Measurements from ENCODE around the gene LNX2. TPM values are rescaled to one million over a fixed set of nuclear protein-coding genes. Genes with fewer than 3 reads are reported as not detected.

The LNX2 gene
- total RNA-seq, 4 donors from 2014 or later = 10.2 to 14.1 (median 12.8) TPM

DNA sequence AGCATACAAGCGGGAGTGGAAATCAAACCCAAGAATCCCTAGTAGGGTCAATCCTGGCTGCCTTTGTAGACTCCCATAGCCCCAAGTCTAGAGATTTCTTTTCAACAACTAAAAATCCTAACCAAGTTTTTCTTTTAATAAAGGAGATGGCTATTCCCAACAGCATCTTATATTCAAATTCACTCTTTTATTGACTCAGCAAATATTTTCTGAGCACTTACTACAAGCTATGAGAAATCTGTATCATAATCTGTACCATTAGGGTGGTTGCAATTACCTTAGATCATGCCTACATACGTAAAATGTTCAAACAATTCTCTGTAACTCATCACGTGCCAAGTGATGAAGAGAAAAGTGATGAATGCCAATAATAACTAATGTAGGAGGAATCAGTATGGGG, 54.5 kb downstream of the LNX2 start:
- H3K9me3 ChIP-seq = no peaks in the 10 kb centered on the region
- intact Hi-C loops (cut with DNase I) = no loop called here
- TF ChIP-seq POLR2A (IDR thresholded peaks at IDR 0.05; ENCODE audit: low read depth) (no peak), POLR2AphosphoS5 (IDR thresholded peaks at IDR 0.05) (no peak), EP300 (IDR thresholded peaks at IDR 0.05) (no peak)
- TF ChIP-seq, protein P1, sequence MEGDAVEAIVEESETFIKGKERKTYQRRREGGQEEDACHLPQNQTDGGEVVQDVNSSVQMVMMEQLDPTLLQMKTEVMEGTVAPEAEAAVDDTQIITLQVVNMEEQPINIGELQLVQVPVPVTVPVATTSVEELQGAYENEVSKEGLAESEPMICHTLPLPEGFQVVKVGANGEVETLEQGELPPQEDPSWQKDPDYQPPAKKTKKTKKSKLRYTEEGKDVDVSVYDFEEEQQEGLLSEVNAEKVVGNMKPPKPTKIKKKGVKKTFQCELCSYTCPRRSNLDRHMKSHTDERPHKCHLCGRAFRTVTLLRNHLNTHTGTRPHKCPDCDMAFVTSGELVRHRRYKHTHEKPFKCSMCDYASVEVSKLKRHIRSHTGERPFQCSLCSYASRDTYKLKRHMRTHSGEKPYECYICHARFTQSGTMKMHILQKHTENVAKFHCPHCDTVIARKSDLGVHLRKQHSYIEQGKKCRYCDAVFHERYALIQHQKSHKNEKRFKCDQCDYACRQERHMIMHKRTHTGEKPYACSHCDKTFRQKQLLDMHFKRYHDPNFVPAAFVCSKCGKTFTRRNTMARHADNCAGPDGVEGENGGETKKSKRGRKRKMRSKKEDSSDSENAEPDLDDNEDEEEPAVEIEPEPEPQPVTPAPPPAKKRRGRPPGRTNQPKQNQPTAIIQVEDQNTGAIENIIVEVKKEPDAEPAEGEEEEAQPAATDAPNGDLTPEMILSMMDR (IDR thresholded peaks at IDR 0.05) = no peak
- H3K4me3 ChIP-seq = no peak overlapping the region
- H3K27ac ChIP-seq (replicated peaks in 1 of 4) = no peak overlapping the region
- no peak for DNase-seq (ENCODE audit: extremely low spot score)
- H3K4me1 ChIP-seq = peaks cover 0 to 6% (median 0%) of the 10 kb centered on the region in 4 donors
- no peaks in the 10 kb centered on the region for H3K27me3 ChIP-seq
- WGBS = 98% methylated on average over 3 of the region's 3 CpGs
- peaks cover 7 to 62% (median 37%) of the 10 kb centered on the region in 4 donors for H3K36me3 ChIP-seq

DNA sequence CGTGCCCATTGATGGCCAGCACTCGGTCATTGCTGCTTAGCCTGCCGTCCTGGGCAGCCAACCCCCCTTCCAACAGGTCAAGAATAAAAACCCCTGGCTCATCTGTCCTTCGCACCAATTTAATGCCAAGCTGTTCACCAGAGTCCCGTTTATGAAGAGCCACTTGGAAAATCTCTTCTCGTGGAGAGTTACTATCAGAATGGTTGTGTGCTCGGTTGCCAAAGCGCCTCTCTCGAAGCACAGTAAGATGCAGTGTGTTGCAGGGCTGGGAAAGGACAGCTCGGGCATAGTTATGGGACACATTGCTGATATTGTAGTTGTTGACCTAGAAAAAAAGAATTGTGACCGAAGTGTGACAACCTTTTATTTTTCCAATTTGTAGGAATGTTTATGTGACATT, 57.9 kb downstream of the LNX2 start:
- peaks cover 7 to 50% (median 26%) of the 10 kb centered on the region in 4 donors for H3K36me3 ChIP-seq
- H3K4me3 ChIP-seq = no peak overlapping the region
- no peak for TF ChIP-seq POLR2AphosphoS5 (IDR thresholded peaks at IDR 0.05)
- TF ChIP-seq POLR2A (IDR thresholded peaks at IDR 0.05; ENCODE audit: low read depth) = no peak
- TF ChIP-seq, protein P1 (IDR thresholded peaks at IDR 0.05) = no peak
- no peak for TF ChIP-seq EP300 (IDR thresholded peaks at IDR 0.05)
- no peak for DNase-seq (ENCODE audit: extremely low spot score)
- H3K27me3 ChIP-seq = no peaks in the 10 kb centered on the region
- intact Hi-C loops (cut with DNase I) = no loop called here
- no peaks in the 10 kb centered on the region for H3K9me3 ChIP-seq
- WGBS = 96% methylated on average over 11 of the region's 11 CpGs
- H3K27ac ChIP-seq (replicated peaks in 1 of 4) = no peak overlapping the region
- H3K4me1 ChIP-seq = peaks cover 0 to 6% (median 0%) of the 10 kb centered on the region in 4 donors

DNA sequence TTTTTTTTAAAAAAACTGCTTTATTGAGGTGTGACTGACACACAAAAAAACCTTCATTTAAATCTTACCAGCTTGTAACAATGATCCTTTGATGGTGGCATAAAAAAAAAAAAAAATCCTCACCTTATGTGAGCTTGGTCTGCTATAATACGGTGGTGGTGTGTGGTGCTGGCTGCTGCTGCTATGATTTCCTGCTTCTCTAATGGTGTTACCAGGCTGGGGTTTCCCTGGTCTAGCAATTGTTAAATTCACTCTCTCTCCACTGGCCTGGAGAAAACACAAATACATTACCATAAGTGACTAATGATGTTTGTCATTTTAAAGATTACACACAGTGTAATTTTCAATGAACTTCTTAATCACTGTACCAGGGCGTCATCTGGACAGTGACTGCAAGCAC, 60.6 kb downstream of the LNX2 start:
- TF ChIP-seq EP300 (IDR thresholded peaks at IDR 0.05) (no peak), POLR2AphosphoS5 (IDR thresholded peaks at IDR 0.05) (no peak), POLR2A (IDR thresholded peaks at IDR 0.05; ENCODE audit: low read depth) (no peak)
- TF ChIP-seq, protein P1 (IDR thresholded peaks at IDR 0.05) = no peak
- H3K4me3 ChIP-seq = no peak overlapping the region
- peaks cover 0 to 38% (median 14%) of the 10 kb centered on the region in 4 donors for H3K36me3 ChIP-seq
- peaks cover 0 to 6% (median 0%) of the 10 kb centered on the region in 4 donors for H3K4me1 ChIP-seq
- WGBS = 82% methylated on average over 2 of the region's 2 CpGs
- no peak for DNase-seq (ENCODE audit: extremely low spot score)
- H3K9me3 ChIP-seq = no peaks in the 10 kb centered on the region
- H3K27ac ChIP-seq (replicated peaks in 1 of 4) = no peak overlapping the region
- intact Hi-C loops (cut with DNase I) = no loop called here
- H3K27me3 ChIP-seq = no peaks in the 10 kb centered on the region

DNA sequence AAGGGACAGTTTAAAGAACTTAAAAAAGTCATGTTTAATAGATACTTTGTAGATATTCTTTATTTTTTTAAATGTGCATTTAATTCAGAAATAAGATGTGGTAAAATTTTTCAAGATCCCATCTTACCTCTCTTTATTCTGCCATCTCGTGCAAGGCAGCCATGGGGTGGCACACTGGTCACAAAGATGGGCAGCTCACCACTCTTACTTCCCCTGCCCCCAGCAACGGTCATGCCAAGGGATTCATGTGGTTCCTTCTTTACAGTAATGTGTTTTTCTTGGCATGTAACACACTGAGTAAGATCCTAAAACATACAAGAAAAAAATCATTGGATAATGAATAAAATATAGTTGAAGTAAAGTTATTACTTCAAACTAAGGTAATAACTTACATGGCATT, 64.2 kb downstream of the LNX2 start:
- intact Hi-C loops (cut with DNase I) = no loop called here
- Histone ChIP-seq H3K4me3 (no peak overlapping the region), H3K27ac (replicated peaks in 1 of 4) (no peak overlapping the region), H3K4me1 (peaks cover 0 to 5% (median 0%) of the 10 kb centered on the region in 4 donors), H3K36me3 (peaks cover 9 to 50% (median 24%) of the 10 kb centered on the region in 4 donors), H3K27me3 (no peaks in the 10 kb centered on the region), H3K9me3 (no peaks in the 10 kb centered on the region)
- WGBS = 32% methylated on average over 2 of the region's 2 CpGs
- no peak for TF ChIP-seq POLR2A (IDR thresholded peaks at IDR 0.05; ENCODE audit: low read depth)
- TF ChIP-seq, protein P1 (IDR thresholded peaks at IDR 0.05) = peak; percentile 34 to 43 (median 34)
- no peak for TF ChIP-seq EP300 (IDR thresholded peaks at IDR 0.05)
- no peak for DNase-seq (ENCODE audit: extremely low spot score)

DNA sequence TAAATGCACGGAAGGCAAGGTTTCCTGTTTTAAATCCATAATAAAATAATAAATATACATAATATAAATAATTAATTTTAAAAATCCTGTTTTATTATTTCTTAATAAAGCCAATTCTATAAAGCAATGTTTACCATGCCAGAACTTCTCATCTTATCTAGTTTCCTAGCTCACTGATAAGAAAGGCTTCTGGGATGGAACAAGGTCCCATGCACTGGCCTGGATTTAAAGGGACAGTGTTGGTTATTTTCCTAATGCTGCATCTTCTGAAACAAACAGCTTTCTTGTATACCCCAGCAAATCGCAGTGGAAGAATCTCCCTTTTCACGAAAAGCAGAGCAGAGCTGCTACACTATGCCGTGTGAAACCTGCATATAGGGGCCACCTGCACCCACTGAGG, 68.8 kb downstream of the LNX2 start:
- Histone ChIP-seq H3K36me3 (peaks cover 14 to 80% (median 50%) of the 10 kb centered on the region in 4 donors), H3K4me3 (no peak overlapping the region), H3K9me3 (no peaks in the 10 kb centered on the region), H3K27me3 (no peaks in the 10 kb centered on the region), H3K27ac (replicated peaks in 1 of 4) (no peak overlapping the region), H3K4me1 (peaks cover 0 to 5% (median 0%) of the 10 kb centered on the region in 4 donors)
- WGBS = 74% methylated on average over 4 of the region's 4 CpGs
- intact Hi-C loops (cut with DNase I) = no loop called here
- no peak for DNase-seq (ENCODE audit: extremely low spot score)
- TF ChIP-seq POLR2A (IDR thresholded peaks at IDR 0.05; ENCODE audit: low read depth) = no peak
- TF ChIP-seq POLR2AphosphoS5 (IDR thresholded peaks at IDR 0.05) = no peak
- TF ChIP-seq, protein P1 (IDR thresholded peaks at IDR 0.05) = no peak
- TF ChIP-seq EP300 (IDR thresholded peaks at IDR 0.05) = no peak
